Measurements from ENCODE around the gene MMD.

The MMD gene

DNA sequence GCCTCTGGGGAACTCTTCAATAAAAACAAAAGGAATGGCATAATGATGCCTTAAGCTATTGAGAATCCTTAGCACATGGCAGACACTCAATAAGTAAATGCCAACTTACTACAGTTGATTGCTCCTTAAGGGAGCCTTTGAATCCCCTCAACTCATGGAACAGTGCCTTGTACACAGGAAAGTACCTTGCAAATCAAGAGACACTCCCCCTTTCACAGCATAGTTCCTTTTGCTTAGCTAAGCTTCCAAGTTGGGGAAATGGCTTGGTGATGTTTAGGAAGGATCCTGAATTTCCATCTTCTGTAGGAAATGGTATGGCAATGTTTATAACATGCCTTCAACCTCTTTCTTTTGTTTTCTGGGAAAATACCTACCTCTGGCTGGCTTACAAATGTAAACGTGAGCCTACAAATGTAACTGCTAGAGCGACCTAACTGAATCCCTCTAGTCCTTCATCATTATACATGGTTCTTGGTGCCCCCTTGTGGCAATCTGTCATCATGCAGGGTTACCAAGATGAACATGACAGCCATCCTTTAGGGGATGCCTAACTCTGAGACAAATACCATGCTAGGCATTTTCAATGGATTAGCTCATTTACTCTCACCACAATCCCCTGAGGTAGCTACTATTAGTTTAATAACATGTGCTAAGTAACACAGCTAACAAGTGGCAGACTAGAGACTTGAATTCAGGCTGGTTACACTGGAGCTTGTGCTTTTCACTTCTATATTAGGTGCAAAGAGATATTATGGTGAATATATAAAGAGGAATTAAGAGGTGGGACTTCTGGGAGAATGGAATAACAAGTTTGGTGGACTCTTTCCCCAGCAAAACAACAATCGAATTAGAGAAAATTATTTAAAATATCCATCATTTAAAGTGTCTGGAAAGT is 65.0 kb downstream of the MMD start:
- no peak overlapping the region for H3K4me3 ChIP-seq (ENCODE audit: control insufficient read depth, low read depth, low read length)
- DNase-seq (ENCODE audit: low read depth), result peak; percentile 11
- peak; percentile 82 for TF ChIP-seq CTCF (IDR thresholded peaks at IDR 0.05; ENCODE audit: control insufficient read depth, insufficient read depth, low read depth, low read length, missing control alignments)

- no peak overlapping the region for H3K4me3 ChIP-seq (ENCODE audit: control insufficient read depth, low read depth, low read length)
- no peak for DNase-seq (ENCODE audit: low read depth)
- no peak for TF ChIP-seq CTCF (IDR thresholded peaks at IDR 0.05; ENCODE audit: control insufficient read depth, insufficient read depth, low read depth, low read length, missing control alignments)
Measured at GRCh38 chr17:55354941-55355340, 66.7 kb downstream of the MMD start.

GRCh38 chr17:55354010-55354409 is 67.6 kb downstream of the MMD start:
- DNase-seq (ENCODE audit: low read depth), result no peak
- no peak overlapping the region for H3K4me3 ChIP-seq (ENCODE audit: control insufficient read depth, low read depth, low read length)
- no peak for TF ChIP-seq CTCF (IDR thresholded peaks at IDR 0.05; ENCODE audit: control insufficient read depth, insufficient read depth, low read depth, low read length, missing control alignments)

DNA sequence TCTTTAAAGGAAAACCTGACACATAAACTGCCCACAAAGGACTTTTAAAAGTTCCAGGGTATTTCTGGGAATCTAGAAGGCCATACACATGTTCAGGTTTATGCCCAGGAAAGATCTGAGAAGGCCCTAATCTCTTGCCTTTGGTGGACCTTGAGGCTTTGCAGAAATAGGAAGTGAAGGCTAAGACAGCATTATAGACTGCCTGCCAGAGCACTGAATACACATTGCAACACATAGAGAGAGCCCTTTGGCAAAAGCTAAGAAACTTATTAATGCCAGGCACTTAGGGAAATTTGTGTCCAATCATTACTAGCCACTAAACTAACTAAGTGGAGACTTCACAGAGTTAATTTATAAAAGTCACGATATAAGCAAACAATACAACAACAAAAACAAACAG is 70.4 kb downstream of the MMD start:
- H3K4me3 ChIP-seq (ENCODE audit: control insufficient read depth, low read depth, low read length), result no peak overlapping the region
- no peak for DNase-seq (ENCODE audit: low read depth)
- no peak for TF ChIP-seq CTCF (IDR thresholded peaks at IDR 0.05; ENCODE audit: control insufficient read depth, insufficient read depth, low read depth, low read length, missing control alignments)

DNA sequence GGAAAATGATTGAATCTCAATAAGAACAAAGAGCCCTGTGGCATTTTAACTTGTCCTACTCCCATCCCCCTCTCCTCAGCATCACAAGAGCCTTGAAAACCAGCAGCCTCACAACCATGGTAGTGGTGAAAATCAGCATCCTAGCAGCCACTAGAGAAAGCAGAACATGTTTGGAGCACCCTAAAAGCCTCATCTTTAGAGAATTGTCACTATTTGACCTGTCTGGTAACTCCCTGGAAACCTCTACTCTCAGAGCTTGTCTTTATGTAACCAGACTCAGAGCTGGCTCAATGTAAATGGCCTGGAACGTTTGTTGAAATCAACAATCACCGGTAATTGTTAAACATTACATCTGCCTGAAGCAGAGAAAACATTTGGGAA is 70.8 kb downstream of the MMD start:
- no peak for DNase-seq (ENCODE audit: low read depth)
- H3K4me3 ChIP-seq (ENCODE audit: control insufficient read depth, low read depth, low read length), result no peak overlapping the region
- no peak for TF ChIP-seq CTCF (IDR thresholded peaks at IDR 0.05; ENCODE audit: control insufficient read depth, insufficient read depth, low read depth, low read length, missing control alignments)

- H3K4me3 ChIP-seq (ENCODE audit: control insufficient read depth, low read depth, low read length), result no peak overlapping the region
- peak; percentile 92 for TF ChIP-seq CTCF (IDR thresholded peaks at IDR 0.05; ENCODE audit: control insufficient read depth, insufficient read depth, low read depth, low read length, missing control alignments)
- no peak for DNase-seq (ENCODE audit: low read depth)
Measured at GRCh38 chr17:55348749-55349354, 72.8 kb downstream of the MMD start.
